A673 (cell line): Measurements from ENCODE around the gene CD93. TPM values are rescaled to one million over a fixed set of nuclear protein-coding genes. Genes with fewer than 3 reads are reported as not detected.

ENCODE experiments used
- BruUV-seq: library from RNA; stranded (reverse); fragments of 400-500 nt; replicated peaks from 2 replicates; lab custom pipeline; 2021; lab: Mats Ljungman, UMichigan
- CTCF ChIA-PET: fragments of 300-600 bp; sonication (Branson Sonifier 250); formaldehyde crosslinking; loops from one replicate; lab custom pipeline; 2022; ENCODE audit warnings: antibody characterized with exemption; lab: Charles Lee
- POLR2A ChIA-PET: fragments of 300-600 bp; sonication (Branson Sonifier 250); formaldehyde crosslinking; loops from one replicate; lab custom pipeline; 2022; ENCODE audit warnings: antibody characterized with exemption; ENCODE audit not compliant: low non-redundant PET; lab: Charles Lee
- DNase-seq: peaks from one replicate; pipeline ENCODE4 v3.0.0-alpha.2; 2015; ENCODE audit warnings: low spot score
- H3K27ac ChIP-seq: fragments of 200-600 bp; sonication (generic); 2 replicates; pipeline ENCODE4 v1.5.1; 2016; ENCODE audit warnings: mixed run types, low read depth, mild to moderate bottlenecking, mixed read lengths, antibody characterized with exemption, low read length; ENCODE audit not compliant: poor library complexity, severe bottlenecking
- H3K27me3 ChIP-seq: fragments of 200-600 bp; sonication (generic); replicated peaks from 2 replicates; pipeline ENCODE4 v1.6.1; 2017; ENCODE audit warnings: mixed run types, low read depth, mild to moderate bottlenecking, mixed read lengths, antibody characterized with exemption, low read length; ENCODE audit not compliant: insufficient read depth, poor library complexity
- H3K36me3 ChIP-seq: fragments of 200-600 bp; sonication (generic); 2 replicates; pipeline ENCODE4 v1.6.1; 2016; ENCODE audit warnings: mixed run types, mild to moderate bottlenecking, mixed read lengths, antibody characterized with exemption, low read length; ENCODE audit not compliant: insufficient read depth, poor library complexity, severe bottlenecking
- H3K4me1 ChIP-seq: fragments of 200-600 bp; sonication (generic); 2 replicates; pipeline ENCODE4 v1.6.1; 2017; ENCODE audit warnings: mixed run types, mild to moderate bottlenecking, mixed read lengths, antibody characterized with exemption, low read length; ENCODE audit not compliant: insufficient read depth, poor library complexity, severe bottlenecking
- H3K4me3 ChIP-seq: fragments of 200-600 bp; sonication (generic); 2 replicates; pipeline ENCODE4 v1.5.1; 2016; ENCODE audit warnings: low read depth, mixed run types, mild to moderate bottlenecking, mixed read lengths, low read length; ENCODE audit not compliant: poor library complexity, severe bottlenecking
- H3K9me3 ChIP-seq: fragments of 200-600 bp; sonication (generic); 2 replicates; pipeline ENCODE4 v1.6.1; 2016; ENCODE audit warnings: mixed run types, low read depth, mild to moderate bottlenecking, mixed read lengths, antibody characterized with exemption, low read length; ENCODE audit not compliant: poor library complexity, severe bottlenecking
- EZH2 ChIP-seq: fragments of 200-600 bp; sonication (generic); IDR thresholded peaks from 2 replicates; pipeline ENCODE4 v1.6.1; 2017; ENCODE audit warnings: borderline replicate concordance, low read depth, mild to moderate bottlenecking, mixed read lengths, antibody characterized with exemption, low read length; ENCODE audit not compliant: poor library complexity, severe bottlenecking
- intact Hi-C: fragments of 100-400 bp; cut with micrococcal nuclease; formaldehyde crosslinking; loops from one replicate; pipeline ENCODE4 v1.10.0; 2022; ENCODE audit not compliant: unreplicated experiment
- total RNA-seq: library from RNA; stranded (reverse); gene quantifications from 2 replicates; pipeline ENCODE4 v1.2.3, GENCODE V29; 2021
- TF ChIP-seq, protein P1 (sequence below): fragments of 300-800, 200-600 bp; sonication (generic); conservative IDR thresholded peaks from 2 replicates; pipeline ENCODE4 v1.5.1; 2017; ENCODE audit warnings: low read depth, mild to moderate bottlenecking, antibody characterized with exemption, low read length, moderate library complexity, mixed read lengths

Gene CD93
- total RNA-seq, 1 experiment from 2014 or later, result 0.06 TPM

GRCh38 chr20:23084282-23084844, 1.8 kb downstream of the CD93 start:
- no TSS peak for BruUV-seq
- Histone ChIP-seq H3K4me1 (no peaks in the 10 kb centered on the region), H3K36me3 (no peaks in the 10 kb centered on the region), H3K27ac (no peak overlapping the region), H3K9me3 (no peaks in the 10 kb centered on the region), H3K27me3 (peaks cover 23% of the 10 kb centered on the region), H3K4me3 (no peak overlapping the region)
- TF ChIP-seq EZH2, result no peak
- TF ChIP-seq, protein P1, sequence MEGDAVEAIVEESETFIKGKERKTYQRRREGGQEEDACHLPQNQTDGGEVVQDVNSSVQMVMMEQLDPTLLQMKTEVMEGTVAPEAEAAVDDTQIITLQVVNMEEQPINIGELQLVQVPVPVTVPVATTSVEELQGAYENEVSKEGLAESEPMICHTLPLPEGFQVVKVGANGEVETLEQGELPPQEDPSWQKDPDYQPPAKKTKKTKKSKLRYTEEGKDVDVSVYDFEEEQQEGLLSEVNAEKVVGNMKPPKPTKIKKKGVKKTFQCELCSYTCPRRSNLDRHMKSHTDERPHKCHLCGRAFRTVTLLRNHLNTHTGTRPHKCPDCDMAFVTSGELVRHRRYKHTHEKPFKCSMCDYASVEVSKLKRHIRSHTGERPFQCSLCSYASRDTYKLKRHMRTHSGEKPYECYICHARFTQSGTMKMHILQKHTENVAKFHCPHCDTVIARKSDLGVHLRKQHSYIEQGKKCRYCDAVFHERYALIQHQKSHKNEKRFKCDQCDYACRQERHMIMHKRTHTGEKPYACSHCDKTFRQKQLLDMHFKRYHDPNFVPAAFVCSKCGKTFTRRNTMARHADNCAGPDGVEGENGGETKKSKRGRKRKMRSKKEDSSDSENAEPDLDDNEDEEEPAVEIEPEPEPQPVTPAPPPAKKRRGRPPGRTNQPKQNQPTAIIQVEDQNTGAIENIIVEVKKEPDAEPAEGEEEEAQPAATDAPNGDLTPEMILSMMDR, result no peak
- no peak for DNase-seq
- CTCF ChIA-PET, result no interaction called here
- intact Hi-C loops, result no loop called here
- POLR2A ChIA-PET, result no interaction called here

DNA sequence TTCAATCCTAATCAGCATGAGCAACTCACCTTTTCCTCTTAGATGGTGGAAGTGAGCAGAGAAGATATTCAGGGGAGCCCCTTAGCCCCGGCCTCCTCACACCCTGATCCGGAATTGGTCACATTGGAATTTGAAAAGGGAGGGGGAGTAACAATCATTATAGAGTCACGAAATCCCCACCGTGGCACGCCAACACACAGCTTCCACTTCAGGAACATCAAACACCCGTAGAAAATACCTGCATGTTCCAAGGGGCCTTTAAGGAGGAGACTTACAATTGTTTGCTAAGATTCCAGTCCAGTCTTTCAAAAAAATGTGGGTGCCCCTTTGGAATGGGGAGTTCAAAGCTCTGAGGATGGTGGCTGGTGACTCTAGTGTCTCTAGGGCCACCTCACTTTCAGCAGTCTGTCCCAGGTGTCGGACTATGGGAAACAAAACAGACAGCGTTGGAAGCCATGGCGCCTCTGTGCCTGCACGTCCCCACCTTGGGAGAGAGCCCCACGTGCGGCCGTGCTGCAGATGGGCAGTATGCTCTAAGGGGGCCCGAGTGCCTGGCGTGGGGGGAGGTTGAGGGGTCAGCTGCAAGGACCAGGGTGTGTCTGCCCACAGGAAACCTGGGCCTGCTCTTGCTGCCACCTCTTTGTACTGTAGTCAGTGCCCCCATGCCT, 2.4 kb downstream of the CD93 start:
- BruUV-seq, result no TSS peak
- Histone ChIP-seq H3K27me3 (peaks cover 30% of the 10 kb centered on the region), H3K36me3 (no peaks in the 10 kb centered on the region), H3K4me3 (no peak overlapping the region), H3K4me1 (no peaks in the 10 kb centered on the region), H3K27ac (no peak overlapping the region), H3K9me3 (no peaks in the 10 kb centered on the region)
- ChIA-PET POLR2A (no interaction called here), CTCF (no interaction called here)
- no peak for DNase-seq
- TF ChIP-seq EZH2, result no peak
- TF ChIP-seq, protein P1, result no peak
- intact Hi-C loops, result no loop called here

DNA sequence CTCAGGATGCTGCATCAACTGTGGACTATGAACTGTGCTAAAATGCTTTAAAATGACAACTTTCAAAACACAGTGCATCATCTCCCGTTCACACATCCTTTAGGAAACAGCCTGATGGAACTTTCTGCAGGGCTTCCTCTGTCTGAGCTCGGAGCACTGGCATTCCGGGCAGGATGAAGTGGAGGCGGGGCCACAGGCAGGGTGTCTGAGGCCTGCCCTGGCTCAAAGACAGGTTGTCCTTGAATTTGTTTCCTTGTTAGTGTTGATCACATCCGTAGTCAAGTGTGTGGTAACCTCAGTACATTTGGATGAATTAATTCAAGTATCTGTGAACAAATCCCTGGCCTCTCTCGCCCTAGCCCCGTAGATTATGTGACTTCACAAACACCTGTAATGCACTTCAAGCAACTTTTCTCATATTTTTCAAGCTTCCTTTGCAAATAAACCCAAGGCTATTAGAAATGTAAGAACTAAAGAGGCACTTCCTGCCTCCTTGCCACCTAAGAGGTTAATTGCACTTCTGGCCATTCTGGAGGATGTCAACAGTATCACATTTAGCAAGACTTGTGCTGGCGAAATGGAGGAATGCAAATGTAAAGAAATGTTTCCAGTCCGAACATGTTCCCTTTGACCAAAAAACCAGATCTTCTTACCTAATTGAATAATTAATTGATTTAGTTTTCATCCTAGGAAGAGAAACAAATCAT, 3.1 kb downstream of the CD93 start:
- no peaks in the 10 kb centered on the region for H3K9me3 ChIP-seq
- ChIA-PET POLR2A (no interaction called here), CTCF (no interaction called here)
- BruUV-seq, result no TSS peak
- no peak for DNase-seq
- H3K27me3 ChIP-seq, result peaks cover 37% of the 10 kb centered on the region
- H3K36me3 ChIP-seq, result no peaks in the 10 kb centered on the region
- H3K4me3 ChIP-seq, result no peak overlapping the region
- intact Hi-C loops, result no loop called here
- H3K27ac ChIP-seq, result no peak overlapping the region
- H3K4me1 ChIP-seq, result no peaks in the 10 kb centered on the region
- TF ChIP-seq, protein P1, result no peak
- no peak for TF ChIP-seq EZH2
